EH (cell line): Measurements from ENCODE around the gene SLC6A18.

Experiments used
- DNase-seq: peaks from one replicate; pipeline ENCODE4 v3.0.0-alpha.2; 2015; ENCODE audit warnings: low read depth

Gene SLC6A18

GRCh38 chr5:1187234-1187949 is 37.8 kb upstream of the SLC6A18 start:
- no peak for DNase-seq

GRCh38 chr5:1187950-1188334 is 37.2 kb upstream of the SLC6A18 start:
- no peak for DNase-seq

DNA sequence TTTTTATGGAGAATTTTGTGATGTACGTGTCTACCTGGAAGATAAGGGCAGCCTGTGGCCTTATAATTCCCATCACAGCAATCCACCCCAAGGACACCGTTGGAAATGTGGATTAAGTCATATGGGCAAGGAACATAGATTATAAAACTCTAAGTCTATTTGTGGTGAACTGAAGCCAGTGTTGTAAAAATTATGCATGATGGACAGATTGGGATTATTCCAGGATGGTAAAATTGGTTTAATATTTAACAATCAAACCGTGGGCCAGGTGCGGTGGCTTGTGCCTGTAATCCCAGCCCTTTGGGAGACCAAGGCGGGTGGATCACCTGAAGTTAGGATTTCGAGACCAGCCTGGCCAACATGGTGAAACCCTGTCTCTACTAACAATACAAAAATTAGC is 36.7 kb upstream of the SLC6A18 start:
- no peak for DNase-seq

GRCh38 chr5:1189269-1189668 is 35.9 kb upstream of the SLC6A18 start:
- DNase-seq: no peak

- DNase-seq: no peak
These were observed 34.9 kb upstream of the SLC6A18 start for GRCh38 chr5:1190278-1190677.

- no peak for DNase-seq
These were observed 34.3 kb upstream of the SLC6A18 start for GRCh38 chr5:1190837-1191239.

DNA sequence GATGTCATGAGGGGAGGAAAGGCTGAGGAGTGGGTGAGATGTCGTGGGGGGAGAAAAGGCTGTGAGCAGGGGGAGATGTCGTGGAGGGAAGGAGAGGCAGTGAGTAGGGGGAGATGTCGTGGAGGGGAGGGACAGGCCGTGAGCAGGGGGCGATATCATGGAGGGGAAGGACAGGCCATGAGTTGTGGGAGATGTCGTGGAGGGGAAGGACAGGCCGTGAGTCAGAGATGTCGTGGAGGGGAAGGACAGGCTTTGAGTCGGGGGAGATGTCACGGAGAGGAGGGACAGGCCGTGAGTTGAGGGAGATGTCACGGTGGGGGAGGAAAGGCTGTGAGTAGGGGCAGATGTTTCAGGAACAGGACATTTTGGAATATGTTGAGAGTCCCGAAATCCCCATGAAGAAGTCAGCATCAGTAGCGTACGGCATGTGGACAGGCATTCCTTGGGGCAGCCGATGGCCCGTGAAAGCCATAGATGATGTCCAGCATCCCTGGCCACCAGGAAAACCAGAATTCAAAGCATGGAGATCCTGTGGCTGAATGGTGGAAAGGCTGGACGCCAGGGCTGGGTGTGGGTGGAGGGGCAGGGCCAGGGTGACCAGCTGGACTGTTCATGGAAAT is 32.1 kb upstream of the SLC6A18 start:
- DNase-seq: no peak

DNA sequence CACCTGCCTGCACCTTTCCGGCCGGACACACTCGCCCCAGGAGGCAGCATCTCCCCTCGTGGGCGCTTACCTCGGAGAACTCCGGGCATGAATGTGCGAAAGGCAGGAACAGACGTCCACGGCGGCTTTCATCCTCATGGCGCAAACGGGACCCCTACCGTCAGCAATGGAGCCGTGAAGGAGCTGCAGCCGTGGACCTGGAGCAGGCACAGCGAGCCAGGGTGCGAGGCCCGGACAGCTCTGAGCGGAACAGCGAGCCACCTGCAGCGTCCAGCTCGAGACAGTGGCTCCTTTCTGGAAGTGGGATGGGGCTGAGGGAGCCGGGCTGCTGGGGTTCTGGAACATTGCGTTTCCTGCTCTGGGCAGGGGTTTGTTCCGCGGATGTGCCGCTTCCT is 31.6 kb upstream of the SLC6A18 start:
- no peak for DNase-seq

GRCh38 chr5:1194378-1194777 is 30.8 kb upstream of the SLC6A18 start:
- DNase-seq: no peak

- no peak for DNase-seq
These were observed 29.7 kb upstream of the SLC6A18 start for GRCh38 chr5:1195439-1195838.

DNA sequence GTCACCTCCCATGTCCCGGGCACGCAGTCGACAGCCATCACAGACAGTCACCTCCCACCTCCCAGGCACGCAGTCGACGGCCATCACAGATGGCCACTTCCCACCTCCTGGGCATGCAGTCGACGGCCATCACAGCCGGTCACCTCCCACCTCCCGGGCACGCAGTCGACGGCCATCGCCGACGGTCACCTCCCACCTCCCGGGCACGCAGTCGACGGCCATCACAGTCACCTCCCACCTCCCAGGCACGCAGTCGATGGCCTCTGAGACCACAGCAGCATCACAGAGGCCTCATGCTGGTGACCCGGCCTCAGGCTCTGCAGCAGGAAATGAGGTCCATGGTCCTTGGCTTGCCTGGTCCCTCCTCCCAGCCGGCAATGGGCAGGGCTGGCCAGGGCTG is 29.3 kb upstream of the SLC6A18 start:
- DNase-seq: no peak

GRCh38 chr5:1196562-1196961 is 28.6 kb upstream of the SLC6A18 start:
- no peak for DNase-seq

DNA sequence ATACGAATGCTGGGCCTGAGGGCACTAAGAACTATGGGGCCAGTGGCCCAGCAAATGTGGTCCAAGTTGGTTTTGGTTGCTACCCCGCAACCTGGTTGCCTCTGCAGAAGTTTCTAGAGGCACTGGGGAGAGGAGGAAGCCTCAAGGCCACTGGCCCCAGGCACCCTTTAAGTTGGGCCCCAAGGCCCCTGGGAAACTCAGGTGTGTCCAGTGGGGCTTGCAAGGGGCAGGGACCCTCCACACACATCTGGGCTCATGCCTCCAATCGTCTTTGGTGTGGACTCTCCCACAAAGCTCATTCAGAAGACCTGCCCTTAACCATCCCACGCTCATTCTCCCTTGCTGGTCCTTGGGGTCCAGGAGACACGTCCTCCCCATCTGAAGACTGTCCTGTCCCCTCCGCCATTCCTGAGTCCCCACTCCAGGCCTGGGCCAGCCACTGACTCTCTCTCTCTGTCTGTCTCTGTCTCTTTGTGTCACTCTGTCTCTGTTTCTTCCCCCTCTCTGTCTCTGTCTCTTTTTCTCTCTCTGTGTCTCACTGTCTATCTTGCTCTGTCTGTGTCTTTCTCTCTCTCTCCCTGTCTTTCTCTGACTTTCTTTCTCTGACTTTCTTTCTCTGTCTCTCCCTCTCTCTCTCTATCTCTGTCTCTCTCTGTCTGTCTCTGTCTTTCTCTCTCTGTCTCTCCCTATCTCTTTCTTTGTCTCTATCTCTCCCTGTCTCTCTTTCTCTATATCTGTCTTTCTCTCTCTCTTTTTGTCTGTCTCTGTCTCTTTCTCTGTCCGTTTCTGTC is 27.1 kb upstream of the SLC6A18 start:
- DNase-seq: no peak

GRCh38 chr5:1199340-1199648 is 25.9 kb upstream of the SLC6A18 start:
- no peak for DNase-seq

GRCh38 chr5:1199649-1200494 is 25.3 kb upstream of the SLC6A18 start:
- no peak for DNase-seq

- DNase-seq: no peak
These were observed 24.5 kb upstream of the SLC6A18 start for GRCh38 chr5:1200495-1201326.

- DNase-seq: no peak
These were observed 23.7 kb upstream of the SLC6A18 start, which contains the start of gene SLC6A19 for GRCh38 chr5:1201327-1202025. SLC6A19 (plus strand) TSS chr5:1201595; CDS start chr5:1201651, 56 bp downstream.

DNA sequence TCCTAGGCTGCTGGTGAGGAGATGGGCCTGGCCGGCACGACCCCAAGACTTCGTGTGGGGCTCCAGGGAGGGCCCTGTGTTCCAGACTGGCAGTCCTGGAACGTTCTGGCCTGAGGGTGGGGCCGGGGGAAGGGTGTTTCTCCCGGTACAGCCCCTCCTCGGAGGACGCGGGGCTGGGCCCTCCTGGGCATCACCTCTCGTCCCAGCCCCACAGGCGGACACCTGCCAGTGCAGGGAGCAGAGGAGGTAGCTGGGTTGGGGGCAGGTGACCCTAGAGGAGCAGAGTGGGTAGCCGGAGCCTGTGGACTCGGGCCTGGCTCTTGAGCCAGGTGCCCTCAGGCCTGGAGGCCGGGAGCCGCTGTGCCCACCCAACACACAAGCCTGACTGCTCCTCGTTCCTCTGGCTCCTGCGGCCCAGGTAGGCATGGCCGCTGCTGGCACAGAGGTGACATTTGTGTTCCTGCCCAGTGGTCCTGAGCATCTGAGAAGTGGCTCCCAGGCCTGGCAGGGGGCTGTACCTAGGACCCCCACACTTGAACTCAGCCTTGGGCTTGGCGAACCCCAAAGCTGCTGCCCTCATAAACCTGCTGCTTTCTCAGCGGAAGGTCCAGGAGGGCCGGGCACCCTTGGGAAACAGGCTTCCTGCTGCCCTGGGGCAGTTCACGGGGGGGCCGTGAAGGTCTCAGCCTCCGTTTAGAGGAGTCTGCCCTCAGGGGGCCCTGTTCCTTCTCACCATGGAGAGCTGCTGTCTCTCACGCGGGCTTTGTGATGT is 23.0 kb upstream of the SLC6A18 start:
- DNase-seq: no peak

GRCh38 chr5:1202798-1203185 is 22.4 kb upstream of the SLC6A18 start:
- no peak for DNase-seq

GRCh38 chr5:1203311-1203967 is 21.7 kb upstream of the SLC6A18 start:
- no peak for DNase-seq
